OCI-LY1 (cell line): ENCODE results near the gene ZG16B.

Source experiments
- H2AFZ ChIP-seq: fragments of 200-600 bp; sonication (generic), shearing (Covaris generic); 2 replicates; pipeline ENCODE4 v1.6.0; 2014; ENCODE audit warnings: antibody characterized with exemption, mild to moderate bottlenecking, low read length
- H3F3A ChIP-seq: fragments of 200-600 bp; sonication (generic), shearing (Covaris generic); 2 replicates; pipeline ENCODE4 v1.6.0; 2014; ENCODE audit warnings: mild to moderate bottlenecking, antibody characterized with exemption, low read length, moderate library complexity; ENCODE audit not compliant: insufficient read depth
- H3K27ac ChIP-seq: fragments of 200-600 bp; sonication (generic); 2 replicates; pipeline ENCODE4 v1.5.1; 2014; ENCODE audit warnings: low read length, mixed run types, mild to moderate bottlenecking, low read depth; ENCODE audit not compliant: poor library complexity, severe bottlenecking
- H3K27me3 ChIP-seq: fragments of 200-600 bp; sonication (generic); 2 replicates; pipeline ENCODE4 v1.6.0; 2014; ENCODE audit warnings: antibody characterized with exemption, mild to moderate bottlenecking, low read length, moderate library complexity; ENCODE audit not compliant: insufficient read depth
- H3K36me3 ChIP-seq: fragments of 200-600 bp; sonication (generic); 2 replicates; pipeline ENCODE4 v1.6.1; 2014; ENCODE audit warnings: mild to moderate bottlenecking, antibody characterized with exemption, low read length, moderate library complexity, mixed read lengths; ENCODE audit not compliant: insufficient read depth
- H3K4me1 ChIP-seq: fragments of 200-600 bp; sonication (generic); 2 replicates; pipeline ENCODE4 v1.5.1; 2014; ENCODE audit warnings: mild to moderate bottlenecking, low read length, moderate library complexity; ENCODE audit not compliant: insufficient read depth, severe bottlenecking
- H3K4me2 ChIP-seq: fragments of 200-600 bp; sonication (generic), shearing (Covaris generic); 2 replicates; pipeline ENCODE4 v1.6.1; 2014; ENCODE audit warnings: low read length
- H3K4me3 ChIP-seq: fragments of 200-600 bp; sonication (generic); 2 replicates; pipeline ENCODE4 v1.5.1; 2014; ENCODE audit warnings: low read length, low read depth, mild to moderate bottlenecking, mixed read lengths; ENCODE audit not compliant: poor library complexity, severe bottlenecking
- H3K79me2 ChIP-seq: fragments of 200-600 bp; shearing (Covaris generic); 2 replicates; pipeline ENCODE4 v1.6.1; 2016; ENCODE audit warnings: mixed run types, low read length, mixed read lengths; ENCODE audit not compliant: insufficient read depth
- H3K9ac ChIP-seq: fragments of 200-600 bp; sonication (generic), shearing (Covaris generic); 2 replicates; pipeline ENCODE4 v1.6.1; 2014; ENCODE audit warnings: mild to moderate bottlenecking, low read length, mixed read lengths
- H3K9me2 ChIP-seq: fragments of 200-600 bp; sonication (generic), shearing (Covaris generic); 2 replicates; pipeline ENCODE4 v1.6.1; 2014; ENCODE audit warnings: low read depth, mild to moderate bottlenecking, low read length, mixed read lengths
- H3K9me3 ChIP-seq: fragments of 200-600 bp; shearing (Covaris generic); 2 replicates; pipeline ENCODE4 v1.6.1; 2014; ENCODE audit warnings: low read length, mixed read lengths
- H4K20me1 ChIP-seq: fragments of 200-600 bp; sonication (generic), shearing (Covaris generic); 2 replicates; pipeline ENCODE4 v1.6.0; 2016; ENCODE audit warnings: mild to moderate bottlenecking, low read length; ENCODE audit not compliant: insufficient read depth
- EZH2 ChIP-seq: fragments of 200-600 bp; sonication (generic), shearing (Covaris generic); IDR thresholded peaks from 2 replicates; pipeline ENCODE4 v1.8.0; 2017; ENCODE audit warnings: borderline replicate concordance, mixed run types, mild to moderate bottlenecking, antibody characterized with exemption, low read length, moderate library complexity, mixed read lengths
- TF ChIP-seq, protein P1 (sequence below): fragments of 200-600 bp; sonication (generic), shearing (Covaris generic); IDR thresholded peaks from 2 replicates; pipeline ENCODE4 v1.5.1; 2017; ENCODE audit warnings: mild to moderate bottlenecking, antibody characterized with exemption, low read length, moderate library complexity, mixed read lengths

Gene ZG16B

DNA sequence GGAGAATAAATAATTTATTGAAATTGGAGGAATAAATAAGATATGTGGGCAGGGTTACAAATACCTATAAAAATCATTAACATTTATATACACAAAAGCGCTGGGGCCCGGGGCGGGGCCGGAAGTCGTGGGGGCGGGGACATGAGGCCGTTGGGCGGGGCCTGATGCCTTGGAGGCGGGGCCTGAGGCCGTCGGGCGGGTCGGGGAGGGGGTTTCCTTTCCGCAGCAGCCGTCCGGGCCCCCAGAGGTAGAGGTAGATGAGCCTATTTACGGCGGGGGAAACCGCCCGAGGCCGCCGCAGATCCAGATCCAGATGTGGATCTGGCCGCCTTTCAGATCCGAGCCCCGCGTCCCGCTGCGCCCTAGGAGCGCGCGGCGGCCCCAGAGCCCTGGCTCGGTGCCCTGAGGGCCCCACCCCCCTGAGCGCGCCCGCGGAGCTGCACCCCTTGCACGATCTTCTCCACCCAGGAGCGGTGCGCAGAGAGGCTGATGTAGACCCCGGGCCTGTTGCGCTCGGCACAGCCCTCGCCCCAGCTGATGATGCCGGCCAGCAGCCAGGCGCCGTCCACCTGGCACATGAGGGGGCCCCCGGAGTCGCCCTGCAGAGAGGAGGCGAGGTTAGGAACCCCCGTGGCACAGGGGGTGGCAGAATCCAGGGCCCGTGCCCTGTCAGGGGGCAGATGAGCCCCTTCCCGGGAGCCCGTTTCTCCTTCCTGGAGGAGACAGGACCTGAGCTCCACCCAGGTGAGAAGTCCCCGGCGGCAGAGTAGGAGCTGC, 22.8 kb downstream of the ZG16B start:
- H3K27me3 ChIP-seq, result no peaks in the 10 kb centered on the region
- no peak overlapping the region for H3K4me3 ChIP-seq
- no peaks in the 10 kb centered on the region for H3K36me3 ChIP-seq
- no peaks in the 10 kb centered on the region for H3K4me1 ChIP-seq
- H4K20me1 ChIP-seq, result no peaks in the 10 kb centered on the region
- H3F3A ChIP-seq, result no peaks in the 10 kb centered on the region
- H2AFZ ChIP-seq, result no peak overlapping the region
- H3K9me3 ChIP-seq, result no peaks in the 10 kb centered on the region
- H3K9me2 ChIP-seq, result no peaks in the 10 kb centered on the region
- no peaks in the 10 kb centered on the region for H3K79me2 ChIP-seq
- no peak for TF ChIP-seq EZH2
- TF ChIP-seq, protein P1, sequence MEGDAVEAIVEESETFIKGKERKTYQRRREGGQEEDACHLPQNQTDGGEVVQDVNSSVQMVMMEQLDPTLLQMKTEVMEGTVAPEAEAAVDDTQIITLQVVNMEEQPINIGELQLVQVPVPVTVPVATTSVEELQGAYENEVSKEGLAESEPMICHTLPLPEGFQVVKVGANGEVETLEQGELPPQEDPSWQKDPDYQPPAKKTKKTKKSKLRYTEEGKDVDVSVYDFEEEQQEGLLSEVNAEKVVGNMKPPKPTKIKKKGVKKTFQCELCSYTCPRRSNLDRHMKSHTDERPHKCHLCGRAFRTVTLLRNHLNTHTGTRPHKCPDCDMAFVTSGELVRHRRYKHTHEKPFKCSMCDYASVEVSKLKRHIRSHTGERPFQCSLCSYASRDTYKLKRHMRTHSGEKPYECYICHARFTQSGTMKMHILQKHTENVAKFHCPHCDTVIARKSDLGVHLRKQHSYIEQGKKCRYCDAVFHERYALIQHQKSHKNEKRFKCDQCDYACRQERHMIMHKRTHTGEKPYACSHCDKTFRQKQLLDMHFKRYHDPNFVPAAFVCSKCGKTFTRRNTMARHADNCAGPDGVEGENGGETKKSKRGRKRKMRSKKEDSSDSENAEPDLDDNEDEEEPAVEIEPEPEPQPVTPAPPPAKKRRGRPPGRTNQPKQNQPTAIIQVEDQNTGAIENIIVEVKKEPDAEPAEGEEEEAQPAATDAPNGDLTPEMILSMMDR, result no peak
- H3K4me2 ChIP-seq, result no peak overlapping the region
- no peak overlapping the region for H3K27ac ChIP-seq
- no peak overlapping the region for H3K9ac ChIP-seq

DNA sequence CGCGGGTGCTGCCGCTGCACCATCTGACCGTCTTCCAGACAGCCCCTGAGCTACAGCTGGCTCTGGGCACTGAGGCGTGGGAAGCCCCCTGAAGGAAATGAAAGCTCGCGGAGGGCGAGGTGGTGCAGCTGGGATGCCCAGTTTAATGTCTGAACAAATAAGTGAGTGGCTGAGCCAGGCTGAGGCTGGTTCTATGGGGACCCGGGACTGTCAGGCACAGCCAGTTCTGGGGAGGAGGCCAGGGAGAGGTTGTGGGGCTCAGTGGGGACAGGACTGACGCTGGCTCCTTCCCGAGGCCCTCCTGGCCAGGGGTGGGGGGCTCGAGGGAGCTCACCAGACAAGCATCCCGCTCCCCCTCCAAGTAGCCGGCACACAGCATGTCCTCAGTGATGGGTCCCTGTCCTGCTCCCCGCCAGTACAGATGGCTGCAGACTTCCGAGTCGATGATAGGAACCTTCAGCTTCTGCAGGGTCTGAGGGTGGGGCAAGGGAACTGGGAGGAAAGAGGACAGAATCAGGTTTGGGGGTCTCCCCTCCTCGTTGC, 23.5 kb downstream of the ZG16B start:
- Histone ChIP-seq H3K27ac (no peak overlapping the region), H3F3A (no peaks in the 10 kb centered on the region), H4K20me1 (no peaks in the 10 kb centered on the region), H3K9me3 (no peaks in the 10 kb centered on the region), H3K4me2 (no peak overlapping the region), H2AFZ (no peak overlapping the region), H3K36me3 (no peaks in the 10 kb centered on the region), H3K79me2 (no peaks in the 10 kb centered on the region), H3K27me3 (no peaks in the 10 kb centered on the region), H3K4me1 (no peaks in the 10 kb centered on the region), H3K9ac (no peak overlapping the region), H3K9me2 (no peaks in the 10 kb centered on the region), H3K4me3 (no peak overlapping the region)
- TF ChIP-seq EZH2, result no peak
- TF ChIP-seq, protein P1, result no peak

DNA sequence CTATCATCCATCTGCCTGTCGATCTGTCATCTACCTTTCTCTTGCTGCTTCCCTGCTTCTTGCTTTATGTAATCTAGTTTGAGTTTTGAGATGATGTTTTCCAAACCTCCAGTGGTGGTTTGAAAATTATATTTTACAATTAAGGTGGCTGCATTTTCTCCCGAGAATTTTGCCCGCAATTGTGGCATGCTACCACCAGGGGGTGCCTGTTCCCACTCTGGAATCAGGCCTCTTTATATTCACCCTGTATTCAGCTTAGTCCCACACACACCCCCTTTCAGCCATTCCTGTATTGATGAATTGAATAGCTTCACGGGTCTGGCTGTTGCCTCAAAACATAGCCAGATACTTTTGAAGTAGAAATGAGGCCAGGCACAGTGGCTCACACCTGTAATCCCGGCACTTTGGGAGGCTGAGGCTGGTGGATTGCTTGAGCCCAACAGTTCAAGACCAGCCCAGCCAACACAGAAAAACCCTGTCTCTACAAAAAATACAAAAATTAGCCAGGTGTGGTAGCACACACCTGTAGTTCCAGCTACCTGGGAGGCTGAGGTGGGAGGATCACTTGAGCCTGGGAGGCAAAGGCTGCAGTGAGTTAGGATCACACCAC, 24.7 kb downstream of the ZG16B start:
- H3K27me3 ChIP-seq, result no peaks in the 10 kb centered on the region; the same call in 1 of the 2 replicates
- no peak for TF ChIP-seq EZH2
- TF ChIP-seq, protein P1, result peak; percentile 68
- H3K9ac ChIP-seq, result no peak overlapping the region
- no peak overlapping the region for H2AFZ ChIP-seq
- H3K4me1 ChIP-seq, result no peaks in the 10 kb centered on the region
- H3K9me3 ChIP-seq, result no peaks in the 10 kb centered on the region
- H3F3A ChIP-seq, result no peaks in the 10 kb centered on the region
- no peaks in the 10 kb centered on the region for H4K20me1 ChIP-seq
- no peak overlapping the region for H3K4me2 ChIP-seq
- no peak overlapping the region for H3K4me3 ChIP-seq
- no peaks in the 10 kb centered on the region for H3K79me2 ChIP-seq
- no peaks in the 10 kb centered on the region for H3K9me2 ChIP-seq
- H3K36me3 ChIP-seq, result no peaks in the 10 kb centered on the region
- H3K27ac ChIP-seq, result no peak overlapping the region
